Suppressor macrophage treated with lipopolysaccharide for 1 hour (primary cell): ENCODE data around the gene ZBTB8OS.
"Not testable (repeated sequence)": the region's sequence is repeated elsewhere in the genome, so short reads cannot be mapped to it uniquely, and the experiment has no call there.

Source experiments
- DNase-seq, 3 donors: peaks; one replicate each; pipeline ENCODE4 v3.0.0-alpha.2; 2020 to 2022

The ZBTB8OS gene

GRCh38 chr1:32647308-32648134, 2.8 kb downstream of the ZBTB8OS start:
- no peak for DNase-seq

GRCh38 chr1:32644426-32644825, 5.9 kb downstream of the ZBTB8OS start:
- no peak for DNase-seq

- DNase-seq, result not testable (repeated sequence)
Measured at GRCh38 chr1:32642292-32642827, 8.0 kb downstream of the ZBTB8OS start.

- no peak for DNase-seq
Measured at GRCh38 chr1:32639489-32640075, 10.8 kb downstream of the ZBTB8OS start.

- peak in 2 of 3 donors; percentile 46 to 66 for DNase-seq
Measured at GRCh38 chr1:32636914-32637645, 13.3 kb downstream of the ZBTB8OS start.

DNA sequence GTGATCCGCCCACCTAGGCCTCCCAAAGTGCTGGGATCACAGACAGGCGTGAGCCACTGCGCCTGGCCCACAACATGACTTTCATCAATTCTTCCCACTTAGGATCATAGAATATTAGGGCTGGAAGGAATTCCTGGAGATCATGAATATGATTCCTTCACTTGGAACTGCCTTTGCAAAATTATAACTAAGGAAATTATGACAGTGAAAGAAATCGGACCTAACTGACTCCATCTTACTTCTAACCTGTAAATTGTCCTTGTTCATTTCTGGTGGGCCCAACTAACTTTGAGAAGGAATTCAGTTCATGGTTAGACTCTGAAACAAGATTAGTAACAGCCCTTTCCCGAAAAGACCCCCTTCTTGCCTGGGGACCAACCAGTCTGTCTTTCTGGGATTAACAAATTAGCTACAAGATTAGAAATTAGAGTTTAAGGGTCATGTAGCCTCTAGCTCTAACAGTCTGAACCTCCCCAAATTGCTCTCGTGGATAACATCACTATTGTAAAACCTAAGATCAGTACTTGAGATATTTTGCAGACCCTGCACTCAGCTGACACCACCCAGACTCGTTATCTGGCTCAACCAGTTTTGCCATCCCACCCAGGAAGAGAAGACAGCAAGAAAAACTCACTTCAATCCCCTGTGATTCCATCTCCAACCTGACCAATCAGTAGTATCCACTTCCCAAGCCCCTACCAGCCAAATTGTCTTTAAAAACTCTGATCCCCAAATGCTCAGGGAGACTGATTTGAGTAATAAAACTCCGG, 14.7 kb downstream of the ZBTB8OS start:
- no peak for DNase-seq

GRCh38 chr1:32632829-32633228, 17.5 kb downstream of the ZBTB8OS start:
- DNase-seq, result no peak

- not testable (repeated sequence) for DNase-seq
Measured at GRCh38 chr1:32630173-32630572, 20.2 kb downstream of the ZBTB8OS start.

DNA sequence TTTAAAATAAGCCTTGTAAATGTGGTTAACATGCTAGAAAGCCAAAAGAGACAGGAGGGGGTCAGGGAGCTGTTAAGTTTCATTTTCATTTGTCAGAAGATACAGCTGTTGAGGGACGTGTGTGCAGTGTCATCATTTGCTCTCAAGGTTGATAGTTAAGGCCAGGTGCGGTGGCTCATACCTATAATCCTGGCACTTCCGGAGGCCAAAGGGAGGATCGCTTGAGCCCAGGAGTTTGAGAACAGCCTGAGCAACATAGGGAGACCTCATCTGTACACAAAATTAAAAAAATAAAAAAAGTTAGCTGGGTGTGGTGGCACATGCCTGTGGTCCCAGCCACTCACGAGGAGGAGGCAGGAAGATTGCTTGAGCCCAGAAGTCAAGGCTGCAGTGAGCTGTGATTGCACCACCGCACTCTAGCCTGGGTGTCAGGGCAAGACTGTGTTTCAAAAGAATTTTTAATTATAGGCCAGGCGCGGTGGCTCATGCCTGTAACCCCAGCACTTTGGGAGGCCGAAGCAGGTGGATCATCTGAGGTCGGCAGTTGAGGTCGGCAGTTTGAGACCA, 22.7 kb downstream of the ZBTB8OS start:
- no peak for DNase-seq

GRCh38 chr1:32626176-32626575, 24.2 kb downstream of the ZBTB8OS start:
- DNase-seq, result no peak

DNA sequence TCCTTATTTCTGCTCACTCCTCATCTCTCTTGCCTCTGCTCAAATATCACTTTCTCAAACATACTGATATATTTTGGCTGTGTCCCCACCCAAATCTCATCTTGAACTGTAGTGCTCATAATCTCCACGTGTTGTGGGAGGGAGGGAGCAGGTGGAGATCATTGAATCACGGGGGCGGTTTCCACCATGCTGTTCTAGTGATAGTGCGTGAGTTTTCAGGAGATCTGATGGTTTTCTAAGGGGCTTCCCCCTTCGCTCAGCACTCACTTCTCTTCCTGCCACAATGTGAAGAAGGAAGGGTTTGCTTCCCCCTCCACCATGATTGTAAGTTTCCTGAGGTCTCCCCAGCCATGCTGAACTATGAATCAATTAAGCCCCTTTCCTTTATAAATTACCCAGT, 26.6 kb downstream of the ZBTB8OS start:
- peak in 1 of 3 donors; percentile 10 for DNase-seq

GRCh38 chr1:32622806-32623681, 27.3 kb downstream of the ZBTB8OS start:
- no peak for DNase-seq

DNA sequence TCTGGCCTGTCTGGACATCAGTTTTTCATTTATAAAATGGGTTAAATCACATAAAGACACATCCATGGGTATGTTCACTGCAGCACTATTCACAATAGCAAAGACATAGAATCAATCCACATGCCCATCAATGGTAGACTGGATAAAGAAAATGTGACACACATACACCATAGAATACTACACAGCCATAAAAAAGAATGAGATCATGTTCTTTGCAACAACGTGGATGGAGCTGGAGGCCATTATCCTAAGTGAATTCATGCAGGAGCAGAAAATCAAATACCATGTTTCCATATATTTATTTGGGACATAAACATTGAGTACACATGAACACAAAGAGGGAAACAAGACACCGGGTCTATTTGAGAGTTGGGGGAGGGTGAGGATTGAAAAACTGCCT, 28.1 kb downstream of the ZBTB8OS start:
- no peak for DNase-seq

DNA sequence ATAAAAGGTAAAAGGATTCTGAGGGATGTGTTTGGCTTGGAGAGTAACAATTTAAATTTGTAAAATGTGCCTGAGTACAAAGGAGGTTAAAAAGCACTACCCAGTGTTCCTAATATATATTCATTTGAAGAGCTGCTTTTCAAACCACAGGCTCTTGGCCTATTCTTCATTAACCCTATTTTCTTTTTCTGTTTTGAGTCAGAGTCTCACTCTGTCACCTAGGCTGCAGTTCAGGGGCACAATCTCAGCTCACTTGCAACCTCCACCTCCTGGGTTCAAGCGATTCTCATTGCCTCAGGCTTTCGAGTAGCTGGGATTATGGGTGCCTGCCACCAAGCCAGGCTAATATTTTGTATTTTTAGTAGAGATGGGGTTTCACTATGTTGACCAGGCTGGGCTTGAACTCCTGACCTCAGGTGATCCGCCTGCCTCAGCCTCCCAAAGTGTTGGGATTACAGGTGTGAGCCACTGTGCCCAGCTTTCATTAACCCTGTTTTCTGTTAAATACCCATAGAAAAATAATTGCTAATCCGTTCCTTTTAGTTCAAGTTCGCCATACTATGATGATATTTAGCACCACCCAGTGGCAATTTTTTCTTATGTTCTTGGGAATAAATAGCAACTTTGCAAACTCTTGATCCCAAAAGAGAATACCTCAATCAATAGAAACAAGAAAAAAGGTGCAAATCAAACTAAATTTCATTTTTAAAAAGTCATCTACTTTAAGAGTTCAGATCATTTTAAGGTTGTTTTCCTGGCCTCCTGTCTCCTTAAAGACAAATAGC, 30.5 kb downstream of the ZBTB8OS start:
- peak; percentile 32 to 48 (median 40) for DNase-seq

DNA sequence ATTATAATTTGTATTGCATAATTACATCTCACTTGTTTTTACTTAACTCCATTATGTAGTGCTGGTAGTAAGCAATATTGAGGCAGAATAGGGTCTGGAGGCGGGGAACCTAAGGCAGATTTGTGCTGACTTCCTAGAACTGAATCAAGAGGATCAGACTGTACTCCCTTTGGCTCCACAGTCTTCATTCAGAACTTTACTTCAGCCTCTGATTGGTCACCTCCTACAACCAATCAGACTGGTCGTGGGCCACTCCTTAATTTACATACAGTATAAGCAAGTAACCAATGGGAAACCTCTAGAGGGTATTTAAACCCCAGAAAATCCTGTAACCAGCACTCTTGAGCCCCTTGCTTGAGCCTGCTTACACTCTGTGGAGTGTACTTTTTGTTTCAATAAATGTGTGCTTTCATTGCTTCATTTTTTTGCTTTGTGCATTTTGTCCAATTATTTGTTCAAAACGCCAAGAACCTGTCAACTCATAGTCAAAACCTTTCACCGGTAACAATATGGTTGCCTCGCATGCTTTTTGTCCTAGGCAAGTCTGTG, 31.6 kb downstream of the ZBTB8OS start:
- no peak for DNase-seq

DNA sequence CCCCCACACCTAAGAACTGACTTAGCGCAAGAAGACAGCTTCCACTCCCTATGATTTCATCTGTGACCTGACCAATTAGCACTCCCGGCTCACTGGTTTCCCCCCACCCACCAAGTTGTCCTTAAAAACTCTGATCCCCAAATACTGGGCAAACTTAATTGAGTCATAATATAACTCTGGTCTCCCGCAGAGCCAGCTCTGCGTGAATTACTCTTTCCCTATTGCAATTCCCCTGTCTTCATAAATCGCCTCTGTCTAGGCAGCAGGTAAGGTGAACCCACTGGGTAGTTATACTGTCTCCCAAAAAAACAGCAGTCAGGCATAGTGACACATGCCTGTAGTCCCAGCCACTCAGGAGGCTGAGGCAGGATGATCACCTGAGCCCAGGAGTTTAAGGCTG, 36.9 kb downstream of the ZBTB8OS start:
- peak in 1 of 3 donors; percentile 12 for DNase-seq

- DNase-seq, result peak; percentile 92 to 97 (median 94)
Measured at GRCh38 chr1:32612189-32612881, 38.0 kb downstream of the ZBTB8OS start.

- no peak for DNase-seq
Measured at GRCh38 chr1:32611859-32612188, 38.5 kb downstream of the ZBTB8OS start.

DNA sequence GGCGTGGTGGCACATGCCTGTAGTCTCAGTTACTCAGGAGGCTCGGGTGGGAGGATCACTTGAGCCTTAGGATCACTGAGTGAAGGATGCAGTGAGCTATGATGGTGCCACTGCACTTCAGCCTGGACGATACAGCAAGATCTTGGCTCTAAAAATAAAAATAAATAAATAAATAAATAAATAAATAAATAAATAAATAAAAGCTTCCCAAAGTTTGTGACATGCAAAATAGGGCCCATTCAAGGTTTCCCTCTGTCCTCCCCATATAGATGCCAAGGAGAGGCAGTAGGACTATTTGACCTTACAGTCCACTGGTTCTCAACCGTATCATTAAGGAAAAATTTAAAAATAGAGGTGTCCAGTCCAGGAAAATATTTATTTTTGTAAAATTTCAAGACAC, 41.2 kb downstream of the ZBTB8OS start:
- DNase-seq, result no peak
